Tongue (tissue), 2 donors: ENCODE results near the gene RNU1-3. TPM values are rescaled to one million over a fixed set of nuclear protein-coding genes. Genes with fewer than 3 reads are reported as not detected.
"Not testable (repeated sequence)": the region's sequence is repeated elsewhere in the genome, so short reads cannot be mapped to it uniquely, and the experiment has no call there.

Experiments
- DNase-seq: peaks from one replicate; pipeline ENCODE4 v3.0.0-alpha.2; 2015
- total RNA-seq: library from RNA; depleted of rRNA; stranded (reverse); fragments of >200 nt; gene quantifications from one replicate; pipeline ENCODE4 v1.2.3, GENCODE V29; 2014

The RNU1-3 gene
- total RNA-seq, result under 0.01 TPM

GRCh38 chr1:16666502-16667413 is at the start of gene RNU1-3:
TSS of gene RNU1-3 (minus strand) at chr1:16666948.
- not testable (repeated sequence) for DNase-seq

GRCh38 chr1:16713480-16713879 is 46.7 kb upstream of the RNU1-3 start:
- DNase-seq, result not testable (repeated sequence)

DNA sequence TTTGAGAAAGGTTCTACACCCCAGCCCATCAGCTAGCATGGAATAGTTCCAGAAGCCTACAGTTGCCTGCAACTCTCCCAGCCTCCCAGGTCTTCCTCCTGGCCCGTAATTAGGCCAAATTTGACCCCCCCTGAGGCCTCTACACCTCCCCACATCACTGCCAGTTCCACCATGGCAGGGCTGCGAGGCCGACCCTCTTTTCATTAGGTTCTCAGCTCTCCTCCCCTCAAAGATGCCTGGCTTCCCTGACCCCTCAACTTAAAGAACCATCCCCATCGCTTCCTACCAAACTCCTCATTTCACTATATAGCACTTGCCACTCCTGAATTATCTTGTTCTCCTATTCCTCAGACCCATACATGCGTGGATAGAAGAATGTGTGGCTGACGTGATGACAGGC is 46.2 kb upstream of the RNU1-3 start:
- DNase-seq, result not testable (repeated sequence)

DNA sequence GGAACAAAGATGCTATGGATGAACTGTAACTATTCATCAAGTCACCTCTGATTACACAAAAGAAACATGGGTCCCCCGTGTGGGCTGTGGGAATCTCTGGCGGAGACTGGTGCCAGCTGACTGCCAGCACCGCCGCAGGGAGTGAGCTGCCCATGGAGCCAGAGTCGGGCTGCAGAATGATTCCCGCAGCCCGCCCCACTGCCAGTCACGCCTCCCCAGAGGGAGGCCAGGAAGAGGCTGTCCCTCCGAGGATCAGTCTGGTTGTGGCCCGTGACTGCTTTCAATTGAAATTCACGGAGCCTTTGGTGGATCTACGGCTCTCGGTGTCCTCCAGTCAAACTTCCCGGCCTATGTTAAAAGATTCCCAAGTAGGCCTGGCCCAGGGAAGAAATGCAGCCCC is 45.8 kb upstream of the RNU1-3 start:
- not testable (repeated sequence) for DNase-seq

DNA sequence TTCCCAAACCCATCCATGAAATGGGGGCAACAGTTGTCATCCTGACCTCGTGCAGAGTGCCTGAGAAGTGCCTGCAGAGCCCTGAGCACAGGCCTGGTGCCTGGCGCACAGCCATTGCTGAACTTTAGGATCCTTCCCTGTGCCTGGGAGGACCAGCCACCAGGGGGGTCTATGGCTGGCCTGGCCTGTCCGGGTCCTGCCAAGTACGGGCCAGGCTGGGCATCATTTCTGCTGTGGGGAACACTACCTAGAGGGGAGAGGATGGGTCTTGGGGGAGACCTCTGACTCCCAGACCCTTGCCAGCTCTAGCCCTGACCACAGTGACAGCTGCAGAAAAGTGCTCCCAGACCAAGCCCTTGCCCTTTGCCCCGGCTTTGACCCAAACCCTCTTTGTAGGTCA is 45.4 kb upstream of the RNU1-3 start:
- not testable (repeated sequence) for DNase-seq

DNA sequence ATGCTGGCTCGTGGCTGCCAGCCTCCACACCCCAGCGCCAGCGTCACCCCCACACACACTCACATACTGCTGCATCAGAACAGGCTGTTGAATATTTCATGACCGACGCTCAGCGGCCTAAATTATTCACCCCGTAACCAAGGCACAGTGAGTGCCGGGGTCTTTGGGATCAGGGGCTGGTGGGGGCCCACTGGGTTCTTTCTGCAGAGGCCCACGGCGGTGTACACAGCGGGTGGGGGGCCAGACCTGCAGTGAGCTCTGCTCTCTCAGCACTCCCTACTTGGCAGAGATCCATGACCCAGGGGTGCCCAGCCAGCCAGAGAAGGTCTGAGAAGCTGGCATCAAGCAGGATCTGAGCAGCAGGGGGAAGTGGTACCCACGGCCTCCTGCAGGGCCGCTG is 43.9 kb upstream of the RNU1-3 start:
- not testable (repeated sequence) for DNase-seq

- not testable (repeated sequence) for DNase-seq
Observed at GRCh38 chr1:16709659-16710087, 42.9 kb upstream of the RNU1-3 start.

DNA sequence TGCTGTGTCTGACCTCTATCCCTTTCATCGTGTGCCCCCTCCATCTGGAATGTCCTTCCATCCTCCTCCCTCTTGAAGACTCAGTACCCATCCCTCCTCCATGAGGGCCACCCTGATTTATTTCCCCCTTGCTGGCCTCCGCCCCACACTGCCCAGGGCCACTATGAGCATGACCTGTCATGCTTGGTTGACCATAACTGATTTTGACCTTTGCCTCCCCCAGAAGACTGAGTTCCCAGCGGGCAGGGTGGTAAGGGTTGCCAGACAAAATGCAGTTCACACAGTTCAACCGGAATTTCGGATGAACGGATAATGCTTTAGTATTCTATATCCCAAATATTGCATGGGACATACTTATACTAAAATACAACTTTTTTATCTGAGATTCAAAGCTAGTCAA is 42.0 kb upstream of the RNU1-3 start:
- DNase-seq, result not testable (repeated sequence)

GRCh38 chr1:16707130-16708093 is 40.7 kb upstream of the RNU1-3 start:
- not testable (repeated sequence) for DNase-seq

GRCh38 chr1:16706302-16706701 is 39.6 kb upstream of the RNU1-3 start:
- DNase-seq, result not testable (repeated sequence)

DNA sequence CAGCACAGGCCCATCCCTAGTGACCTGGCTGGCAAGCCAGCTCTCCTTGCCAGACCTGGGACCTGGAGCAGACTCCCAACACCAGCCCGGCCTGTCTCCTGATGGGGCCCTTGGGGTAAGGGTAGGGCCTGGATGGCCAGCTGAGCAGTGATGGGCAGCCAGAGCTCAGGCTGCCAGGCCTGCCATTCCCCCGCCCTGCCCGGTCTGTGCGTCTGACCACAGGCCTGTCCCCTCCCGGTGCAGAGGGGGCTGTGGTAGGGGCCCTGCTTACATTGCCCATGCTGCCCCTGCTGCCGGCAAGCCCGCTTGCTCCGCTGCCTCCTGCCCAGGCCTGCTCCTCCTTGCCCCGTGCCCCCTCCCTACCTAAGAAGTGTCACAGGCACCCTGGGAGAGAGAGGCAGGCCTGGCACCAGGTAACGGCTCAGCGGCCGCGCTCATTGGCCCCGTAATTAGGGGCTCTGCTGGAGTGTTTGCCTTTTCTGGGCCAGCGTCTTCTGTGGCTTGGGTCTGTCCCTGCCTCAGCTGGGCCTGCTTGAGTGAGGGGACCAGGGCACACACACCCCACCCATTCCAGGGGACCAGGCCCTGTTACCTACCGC is 37.9 kb upstream of the RNU1-3 start:
- DNase-seq, result not testable (repeated sequence)

- not testable (repeated sequence) for DNase-seq
Observed at GRCh38 chr1:16704076-16704475, 37.3 kb upstream of the RNU1-3 start.

DNA sequence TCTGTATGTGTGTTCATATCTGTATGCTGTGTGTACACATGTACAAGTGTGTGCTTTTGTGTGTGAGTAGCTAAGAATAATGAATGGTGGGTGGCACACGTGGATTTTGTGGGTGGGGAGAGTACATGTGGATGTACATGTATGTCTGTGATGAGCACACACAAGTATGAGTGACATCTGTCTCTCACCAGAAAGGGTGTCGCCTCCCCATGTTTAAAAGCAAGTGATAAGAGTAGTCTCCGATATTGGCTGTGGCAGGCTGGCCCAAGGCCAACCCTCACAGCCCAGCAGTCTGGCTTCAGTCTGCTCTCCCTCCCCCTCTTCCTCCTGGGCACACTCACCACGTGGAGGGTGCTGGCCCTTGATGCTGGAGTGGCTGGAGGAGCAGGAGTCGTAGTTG is 36.9 kb upstream of the RNU1-3 start:
- DNase-seq, result not testable (repeated sequence)

GRCh38 chr1:16703141-16703540 is 36.4 kb upstream of the RNU1-3 start:
- not testable (repeated sequence) for DNase-seq

- DNase-seq, result not testable (repeated sequence)
Observed at GRCh38 chr1:16702280-16702679, 35.5 kb upstream of the RNU1-3 start.

GRCh38 chr1:16701189-16701588 is 34.4 kb upstream of the RNU1-3 start:
- not testable (repeated sequence) for DNase-seq

DNA sequence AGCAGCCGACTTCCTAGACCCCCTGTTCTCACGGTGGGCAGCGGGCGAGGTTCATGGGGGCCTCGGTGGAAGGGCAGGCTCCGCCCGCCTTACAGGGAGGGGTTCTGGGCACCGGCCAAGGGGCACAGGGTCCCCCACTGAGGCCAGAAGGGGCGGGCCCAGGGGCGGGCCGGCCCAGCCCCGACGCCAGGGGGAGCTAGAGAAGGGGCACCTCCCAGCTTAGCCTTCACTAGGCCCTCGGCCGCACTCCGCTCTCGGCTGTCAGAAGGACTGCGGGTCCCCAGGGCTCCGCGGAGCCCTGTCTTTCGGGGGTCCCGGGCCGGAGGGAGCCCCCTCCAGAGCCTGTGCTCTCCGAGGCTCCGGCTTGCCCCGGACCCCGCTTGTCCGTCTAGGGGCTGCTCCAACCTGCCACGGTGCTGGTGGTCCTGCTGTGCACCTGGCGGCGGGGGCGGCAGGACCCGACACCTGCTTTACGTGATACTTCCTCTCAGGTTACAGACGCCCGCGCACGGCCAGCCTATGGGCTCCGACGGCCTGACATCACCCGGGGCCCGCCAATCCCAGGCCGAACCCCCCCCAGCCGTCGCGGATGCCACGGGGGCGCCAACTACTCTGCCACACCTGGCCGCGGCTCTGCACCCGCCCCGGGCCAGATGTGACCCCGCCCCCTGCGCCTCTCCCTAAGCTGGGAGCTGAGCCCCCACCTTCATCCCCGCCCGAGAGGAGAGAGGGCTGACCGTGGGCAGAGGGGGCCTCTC is 33.6 kb upstream of the RNU1-3 start:
- not testable (repeated sequence) for DNase-seq

DNA sequence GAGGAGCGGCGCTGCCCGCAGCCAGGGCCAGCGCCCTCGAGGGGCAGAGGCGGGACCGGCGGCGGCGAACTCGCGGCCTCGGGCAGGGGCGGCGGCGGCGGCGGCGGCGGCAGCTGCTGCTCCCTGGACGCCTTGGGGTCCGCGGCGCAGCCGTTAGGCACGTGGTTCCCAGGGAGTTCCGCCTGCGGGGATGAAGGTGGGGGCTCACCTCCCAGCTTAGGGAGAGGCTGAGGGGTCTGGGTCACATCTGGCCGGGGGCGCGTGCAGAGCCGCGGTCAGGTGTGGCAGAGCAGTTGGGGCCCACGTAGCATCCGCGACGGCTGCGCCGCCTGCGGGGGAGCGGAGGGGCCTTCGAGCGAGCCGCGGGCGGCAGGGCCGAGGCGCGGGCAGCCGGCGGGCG is 32.7 kb upstream of the RNU1-3 start:
- not testable (repeated sequence) for DNase-seq

DNA sequence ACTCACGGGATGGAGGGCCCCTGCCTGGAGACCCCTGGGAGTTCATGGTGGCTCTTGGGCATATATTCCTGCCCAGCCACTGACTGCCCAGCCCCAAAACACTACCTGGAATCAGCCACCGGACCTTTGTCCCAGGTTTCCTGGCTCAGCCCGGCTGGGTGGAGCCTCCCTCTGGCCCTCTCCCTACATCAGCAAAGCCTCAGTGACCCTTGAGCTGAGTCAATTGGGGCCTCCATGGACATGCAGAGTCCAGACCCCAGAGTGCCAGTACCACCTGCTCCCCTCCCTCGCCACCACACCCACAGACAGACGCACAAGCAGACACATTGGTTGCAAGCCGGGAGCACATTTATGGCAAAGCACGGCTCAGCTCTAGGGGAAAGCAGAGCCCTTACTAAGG is 30.4 kb upstream of the RNU1-3 start:
- not testable (repeated sequence) for DNase-seq

GRCh38 chr1:16696507-16697150 is 29.9 kb upstream of the RNU1-3 start:
- DNase-seq, result not testable (repeated sequence)

- not testable (repeated sequence) for DNase-seq
Observed at GRCh38 chr1:16694308-16694702, 27.6 kb upstream of the RNU1-3 start.
